Activated naive CD8-positive, alpha-beta T cell treated with anti-CD3 and anti-CD28 coated beads, Interleukin-2, amount 10 ng/mL, durations not matched to agents 7 days and 5 days (primary cell): ENCODE data around the gene RIPK1. TPM values are rescaled to one million over a fixed set of nuclear protein-coding genes. Genes with fewer than 3 reads are reported as not detected.
"Not testable (repeated sequence)": the region's sequence is repeated elsewhere in the genome, so short reads cannot be mapped to it uniquely, and the experiment has no call there.

Experiments used
- ATAC-seq: fragments of 150-1000 bp; cut with Tn5 transposase; one replicate; pipeline ENCODE4 v1.10.0; 2021; ENCODE audit warnings: low read depth, moderate library complexity
- POLR2A ChIA-PET: fragments of 350-600 bp; sonication (Branson Sonifier 250); formaldehyde crosslinking; loops from one replicate; lab custom pipeline; 2021; ENCODE audit warnings: antibody characterized with exemption; lab: Charles Lee
- DNase-seq: peaks from one replicate; pipeline ENCODE4 v3.0.0; 2021
- H3K27ac Mint-ChIP-seq: one replicate; pipeline ENCODE4 v1.8.0; 2022; ENCODE audit warnings: mild to moderate bottlenecking, mixed read lengths
- H3K27me3 Mint-ChIP-seq: one replicate; pipeline ENCODE4 v1.8.0; 2022; ENCODE audit warnings: mild to moderate bottlenecking, moderate library complexity, mixed read lengths
- H3K36me3 Mint-ChIP-seq: one replicate; pipeline ENCODE4 v1.8.0; 2021; ENCODE audit warnings: mild to moderate bottlenecking, mixed read lengths
- H3K4me1 Mint-ChIP-seq: one replicate; pipeline ENCODE4 v1.8.0; 2021; ENCODE audit warnings: mixed read lengths
- H3K4me3 Mint-ChIP-seq: one replicate; pipeline ENCODE4 v1.8.0; 2022; ENCODE audit warnings: mild to moderate bottlenecking, moderate library complexity, mixed read lengths
- H3K9me3 Mint-ChIP-seq: one replicate; pipeline ENCODE4 v1.8.0; 2021; ENCODE audit warnings: mixed read lengths
- total RNA-seq, 2 experiments: library from RNA; stranded (reverse); gene quantifications; one replicate each; pipeline ENCODE4 v1.2.3, GENCODE V29; 2021

The RIPK1 gene
- total RNA-seq = 10 to 100 TPM; 31.9 to 32.6 TPM

DNA sequence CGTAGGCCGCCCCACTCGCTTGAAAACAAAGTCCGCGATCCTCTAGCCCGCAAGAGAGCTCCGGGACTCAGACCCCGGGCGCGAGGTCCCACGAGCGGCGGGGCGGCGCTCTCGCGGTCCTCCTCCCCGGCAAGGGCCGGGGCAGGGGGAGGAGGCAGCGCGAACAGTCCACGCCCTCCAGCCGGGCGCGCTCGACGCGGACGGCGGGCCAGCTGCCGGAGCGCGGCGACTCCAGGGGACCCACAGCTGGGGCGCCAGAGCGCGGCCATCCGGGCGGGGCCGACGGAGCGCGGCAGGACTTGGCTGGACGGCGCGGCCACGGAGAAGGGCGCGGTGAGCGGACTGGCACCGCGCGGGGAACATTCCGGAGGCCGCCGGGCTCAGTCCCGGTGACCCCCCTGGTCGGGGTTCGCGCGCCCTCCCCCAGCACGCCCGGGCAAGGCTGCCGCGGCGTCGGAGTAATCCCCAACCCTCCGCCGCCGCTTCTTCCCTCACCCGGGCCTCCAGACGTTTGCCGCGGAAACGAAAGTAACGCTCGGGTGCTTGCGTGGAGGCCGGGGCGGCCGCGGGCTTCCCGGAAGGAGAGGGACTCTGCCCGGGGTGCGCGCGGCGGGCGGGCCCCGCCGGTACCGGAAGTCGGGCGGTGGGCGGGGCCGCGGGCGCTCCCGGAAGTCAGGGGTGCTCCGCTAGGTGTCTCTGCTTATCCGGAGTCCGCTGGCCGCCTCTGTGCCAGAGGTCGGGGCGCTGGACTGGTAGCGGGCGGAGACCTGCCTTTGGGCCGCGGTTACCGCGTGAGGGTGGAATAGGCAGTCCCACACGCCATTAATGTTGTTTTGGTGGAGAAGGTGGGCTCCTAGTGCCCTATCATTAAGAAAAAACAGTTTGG, at the start of gene RIPK1:
TSS of gene RIPK1 (plus strand) at position 166 of the 886 bp plus-strand sequence. CDS start 8,330 bp downstream, outside the sequence.
- Mint-ChIP-seq H3K36me3 (peaks cover 4% of the 10 kb centered on the region), H3K9me3 (no peaks in the 10 kb centered on the region), H3K27me3 (no peaks in the 10 kb centered on the region), H3K4me1 (peaks cover 44% of the 10 kb centered on the region), H3K4me3 (peak within 1 kb of the TSS; percentile 95), H3K27ac (peak within 1 kb of the TSS; percentile 96)
- ATAC-seq (peak; percentile 80), DNase-seq (peak; percentile 99)
- POLR2A ChIA-PET = interaction anchor here (0.7 to 3.6 kb wide), 15 partner anchors 9 to 675 kb away, joined by 3 to 37 read pairs (median 4); partner anchors contain the start of genes BPHL, NQO2, SERPINB6 and WRNIP1

DNA sequence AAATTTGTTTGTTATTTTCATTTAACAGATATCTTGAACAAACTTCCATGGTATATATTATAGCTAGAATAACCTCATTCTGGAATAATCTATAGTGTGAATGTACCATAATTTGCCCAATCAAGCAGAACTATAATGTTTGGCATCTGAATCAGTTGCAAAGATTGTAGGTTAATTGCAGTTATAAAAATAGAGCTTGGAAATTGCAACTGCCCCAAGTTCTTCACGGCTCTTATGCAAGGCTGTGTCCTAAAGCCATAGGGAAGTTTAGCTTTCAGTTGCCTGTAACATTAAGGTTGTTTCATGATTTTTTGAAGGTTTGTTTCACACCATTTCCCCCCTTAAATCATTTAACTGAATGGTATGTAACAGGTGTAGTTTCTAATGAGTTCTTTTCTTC, 49.2 kb upstream of the RIPK1 start:
- no peaks in the 10 kb centered on the region for H3K9me3 Mint-ChIP-seq
- DNase-seq (no peak), ATAC-seq (no peak)
- no peaks in the 10 kb centered on the region for H3K27me3 Mint-ChIP-seq
- no peak overlapping the region for H3K27ac Mint-ChIP-seq
- H3K4me1 Mint-ChIP-seq = peaks cover 23% of the 10 kb centered on the region
- POLR2A ChIA-PET = interaction anchor here (0.9 kb wide), 1 partner anchor 18 kb away, joined by 3 read pairs; no protein-coding TSS in a partner anchor
- peaks cover 38% of the 10 kb centered on the region for H3K36me3 Mint-ChIP-seq
- no peak overlapping the region for H3K4me3 Mint-ChIP-seq

DNA sequence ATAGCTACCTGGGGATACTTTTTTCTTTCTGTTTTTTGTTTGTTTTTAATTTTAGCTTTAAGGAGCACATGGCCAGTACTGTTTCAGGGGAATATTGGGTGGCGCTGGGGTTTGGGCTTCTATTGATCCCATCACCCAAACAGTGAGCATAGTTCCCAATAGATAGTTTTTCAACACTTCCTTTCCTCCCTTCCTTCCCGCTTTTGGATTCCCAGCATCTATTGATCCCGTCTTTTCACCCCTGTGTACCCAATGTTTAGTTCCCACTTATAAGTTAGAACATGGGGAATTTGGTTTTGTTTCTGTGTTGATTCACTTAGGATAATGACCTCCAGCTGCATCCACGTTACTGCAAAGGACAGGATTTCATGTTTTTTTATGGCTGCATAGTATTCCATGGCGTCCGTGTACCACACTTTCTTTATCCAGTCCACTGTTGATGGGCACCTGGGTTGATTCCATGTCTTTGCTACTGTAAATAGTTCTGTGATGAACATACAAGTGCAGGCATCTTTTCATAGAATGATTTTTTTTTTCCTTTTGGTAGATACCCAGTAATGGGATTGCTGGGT, 48.5 kb upstream of the RIPK1 start:
- POLR2A ChIA-PET = interaction anchor here (0.9 to 1.7 kb wide), 2 partner anchors 19 to 44 kb away, joined by 3 to 6 read pairs; no protein-coding TSS in a partner anchor
- Mint-ChIP-seq H3K4me3 (no peak overlapping the region), H3K9me3 (no peaks in the 10 kb centered on the region), H3K36me3 (peaks cover 34% of the 10 kb centered on the region), H3K27me3 (no peaks in the 10 kb centered on the region), H3K27ac (no peak overlapping the region), H3K4me1 (peaks cover 25% of the 10 kb centered on the region)
- no peak for ATAC-seq
- no peak for DNase-seq

DNA sequence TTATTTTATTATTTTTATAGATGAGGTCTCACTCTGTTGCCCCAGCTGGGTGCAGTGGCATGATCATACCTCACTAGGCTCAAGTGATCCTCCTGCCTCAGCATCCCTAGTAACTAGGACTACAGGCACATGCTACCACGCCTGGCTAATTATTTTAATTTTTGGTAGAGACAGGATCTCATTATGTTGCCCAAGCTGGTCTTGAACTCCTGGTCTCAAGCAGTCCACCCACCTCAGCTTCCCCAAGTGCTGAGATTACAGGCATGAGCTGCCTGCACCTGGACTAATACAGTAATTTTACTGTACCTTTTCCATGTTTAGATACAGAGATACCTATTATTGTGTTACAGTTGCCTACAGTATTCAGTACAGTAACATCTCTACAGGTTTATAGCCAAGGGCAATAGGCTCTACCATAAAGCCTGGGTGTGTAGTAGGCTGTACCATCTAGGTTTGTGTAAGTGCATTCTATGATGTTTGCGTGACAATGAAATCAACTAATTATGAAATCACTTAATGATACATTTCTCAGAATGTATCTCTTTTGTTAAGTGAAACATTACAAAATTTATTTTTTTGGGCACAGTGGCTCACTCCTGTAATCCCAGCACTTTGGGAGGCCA, 47.2 kb upstream of the RIPK1 start:
- DNase-seq, ATAC-seq, H3K9me3 Mint-ChIP-seq, H3K27me3 Mint-ChIP-seq, H3K27ac Mint-ChIP-seq, H3K4me3 Mint-ChIP-seq: not testable (repeated sequence)
- POLR2A ChIA-PET = interaction anchor here (1.3 to 1.7 kb wide), 2 partner anchors 22 to 43 kb away, joined by 4 to 6 read pairs; partner anchors contain the start of gene NQO2
- peaks cover 34% of the 10 kb centered on the region for H3K36me3 Mint-ChIP-seq
- H3K4me1 Mint-ChIP-seq = peaks cover 31% of the 10 kb centered on the region

DNA sequence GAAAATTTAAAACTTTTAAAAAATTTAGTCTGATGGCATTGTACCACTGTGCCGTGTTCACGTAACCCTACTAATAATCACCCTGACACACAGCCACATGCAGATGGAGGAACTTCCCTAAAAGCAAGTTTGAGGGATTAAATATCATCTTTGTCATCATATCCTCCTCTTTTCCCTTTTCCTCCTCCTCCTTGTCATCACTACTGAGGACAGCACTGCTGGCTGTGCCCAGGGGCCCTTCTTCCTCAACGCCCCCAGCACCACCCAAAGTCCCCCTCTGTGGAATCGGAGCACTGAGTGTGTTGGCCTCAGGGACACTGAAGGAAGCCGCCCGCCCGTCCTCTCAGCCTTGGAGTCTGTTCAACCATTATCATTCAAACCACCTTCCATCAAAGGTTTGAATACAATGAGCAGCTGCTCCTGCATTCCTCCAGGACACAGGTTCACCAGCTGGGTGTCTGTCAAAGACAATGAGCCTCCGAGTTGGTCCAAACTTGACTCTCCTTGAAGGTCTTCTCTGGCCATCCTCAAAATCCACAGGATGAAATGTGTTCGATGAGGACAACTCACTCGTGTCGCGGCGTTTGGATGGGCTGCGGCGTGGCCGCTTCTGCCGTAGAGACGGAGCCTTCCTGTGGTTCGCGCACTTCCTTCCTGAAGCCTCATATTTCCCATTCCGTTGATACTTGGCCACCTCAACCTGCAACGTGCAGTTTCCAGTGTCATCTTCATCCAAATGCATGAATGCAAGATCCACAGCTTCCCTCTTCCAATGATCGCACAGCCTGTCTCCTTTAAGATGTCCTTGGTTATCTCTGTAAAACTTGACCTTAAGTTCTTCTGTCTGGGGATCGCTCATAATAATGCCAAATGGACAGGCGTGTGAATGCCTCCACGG, 45.3 kb upstream of the RIPK1 start:
- Mint-ChIP-seq H3K27ac (peak overlapping the region; percentile 92), H3K27me3 (no peaks in the 10 kb centered on the region), H3K36me3 (peaks cover 23% of the 10 kb centered on the region), H3K9me3 (no peaks in the 10 kb centered on the region), H3K4me1 (peaks cover 42% of the 10 kb centered on the region), H3K4me3 (peak overlapping the region; percentile 90)
- POLR2A ChIA-PET = interaction anchor here (0.9 to 2.4 kb wide), 10 partner anchors 9 to 995 kb away, joined by 3 to 20 read pairs (median 4); partner anchors contain the start of genes NQO2 and RIPK1
- peak; percentile 10 for ATAC-seq
- peak; percentile 55 for DNase-seq

DNA sequence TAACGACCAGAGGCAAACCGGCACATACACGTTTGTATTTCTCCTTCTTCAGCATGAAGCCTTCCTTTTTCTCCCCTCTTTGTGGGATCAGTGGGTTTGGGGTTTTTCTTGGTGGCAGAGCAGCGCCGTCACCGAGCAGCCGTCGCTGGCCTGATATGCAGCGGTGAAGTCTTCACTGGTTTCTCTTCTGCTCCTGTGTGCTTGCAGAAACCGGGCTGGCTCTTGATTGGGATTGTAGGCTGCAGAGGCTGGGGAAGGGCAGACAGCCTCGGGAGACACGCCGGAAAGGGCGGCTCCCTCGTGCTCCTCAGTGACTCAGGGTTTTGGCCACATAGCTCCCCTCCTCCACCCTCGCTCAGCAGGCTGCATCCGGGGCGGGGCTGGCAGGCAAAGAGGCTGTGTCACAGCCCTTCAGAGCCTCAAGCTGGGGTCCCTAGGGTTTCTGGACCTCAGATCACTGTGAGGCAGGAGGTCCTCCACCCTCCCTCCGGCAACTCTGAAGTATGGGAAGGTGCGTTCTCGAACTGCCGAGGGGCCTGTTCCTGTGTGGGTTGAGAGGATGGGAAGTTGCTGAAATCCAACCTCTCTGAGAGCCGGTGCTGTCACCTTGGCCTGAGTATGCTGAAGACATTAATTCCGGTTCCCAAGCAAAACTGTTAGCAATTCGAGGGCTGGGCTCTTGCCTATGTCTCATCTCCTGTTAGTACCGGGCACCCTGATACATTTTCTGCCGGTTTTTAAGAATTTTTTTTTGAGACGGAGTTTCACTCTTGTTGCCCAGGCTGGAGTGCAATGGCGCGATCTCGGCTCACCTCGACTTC, 44.4 kb upstream of the RIPK1 start:
- peak; percentile 85 for ATAC-seq
- Mint-ChIP-seq H3K27ac (peak overlapping the region; percentile 92), H3K4me1 (peaks cover 40% of the 10 kb centered on the region), H3K4me3 (peak overlapping the region; percentile 90), H3K9me3 (no peaks in the 10 kb centered on the region), H3K36me3 (peaks cover 22% of the 10 kb centered on the region), H3K27me3 (peaks cover under 1% of the 10 kb centered on the region)
- peak; percentile 88 for DNase-seq
- POLR2A ChIA-PET = interaction anchor here (0.9 to 2.4 kb wide), 10 partner anchors 8 to 994 kb away, joined by 3 to 20 read pairs (median 4); partner anchors contain the start of genes NQO2 and RIPK1

DNA sequence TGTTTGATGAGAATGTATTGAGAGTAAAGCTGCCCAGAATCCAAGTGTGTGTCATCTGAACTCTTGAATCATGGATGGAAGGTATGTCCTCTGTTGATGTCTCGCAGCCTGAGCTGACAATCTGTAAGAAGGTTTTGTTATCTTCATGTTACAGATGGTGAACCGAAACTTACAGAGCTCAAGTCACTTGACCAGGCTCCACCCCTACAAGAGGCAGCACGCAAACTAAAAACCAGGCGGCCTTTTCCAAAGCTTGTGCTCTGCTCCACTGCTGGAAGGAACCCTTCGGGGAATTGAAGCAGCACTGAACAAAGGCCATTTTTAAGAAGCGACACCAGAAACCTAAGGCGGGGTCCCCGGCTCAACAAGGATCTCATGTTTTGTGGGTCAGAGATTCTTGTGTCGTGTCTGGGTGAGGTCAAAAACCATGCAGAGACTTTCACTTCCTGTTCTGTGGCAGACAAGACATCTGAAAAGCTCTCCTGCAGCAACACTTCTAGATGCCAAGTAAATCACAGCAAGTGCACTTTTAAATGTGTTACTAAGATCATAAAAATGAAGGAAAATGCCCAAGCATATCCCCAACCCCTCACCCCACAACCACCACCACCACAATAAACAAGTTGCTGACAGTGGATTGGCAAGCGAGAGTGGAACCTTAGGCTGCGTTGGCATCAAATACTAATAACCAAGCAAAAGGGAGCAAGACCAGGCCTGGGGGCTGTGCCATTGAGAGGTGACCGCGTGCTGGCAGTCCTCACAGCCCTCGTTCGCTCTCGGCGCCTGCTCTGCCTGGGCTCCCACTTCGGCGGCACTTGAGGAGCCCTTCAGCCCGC, 41.3 kb upstream of the RIPK1 start:
- peak; percentile 11 for ATAC-seq
- peaks cover 39% of the 10 kb centered on the region for H3K4me1 Mint-ChIP-seq
- peak; percentile 50 for DNase-seq
- H3K9me3 Mint-ChIP-seq = no peaks in the 10 kb centered on the region
- H3K4me3 Mint-ChIP-seq = peak overlapping the region; percentile 75
- POLR2A ChIA-PET = interaction anchor here (1.0 to 2.7 kb wide), 8 partner anchors 8 to 41 kb away, joined by 3 to 19 read pairs (median 8); partner anchors contain the start of genes NQO2 and RIPK1
- peaks cover 13% of the 10 kb centered on the region for H3K27me3 Mint-ChIP-seq
- H3K27ac Mint-ChIP-seq = peak overlapping the region; percentile 88
- H3K36me3 Mint-ChIP-seq = peaks cover 7% of the 10 kb centered on the region

DNA sequence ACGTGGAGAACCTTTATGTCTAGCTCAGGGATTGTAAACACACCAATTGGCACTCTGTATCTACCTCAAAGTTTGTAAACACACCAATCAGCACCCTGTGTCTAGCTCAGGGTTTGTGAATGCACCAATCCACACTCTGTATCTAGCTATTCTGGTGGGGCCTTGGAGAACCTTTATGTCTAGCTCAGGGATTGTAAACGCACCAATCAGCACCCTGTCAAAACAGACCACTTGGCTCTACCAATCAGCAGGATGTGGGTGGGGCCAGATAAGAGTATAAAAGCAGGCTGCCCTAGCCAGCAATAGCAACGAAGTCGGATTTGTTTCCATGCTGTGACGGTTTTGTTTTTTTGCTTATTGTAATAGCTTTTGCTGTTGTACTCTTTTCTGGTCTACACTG, 40.1 kb upstream of the RIPK1 start:
- H3K27me3 Mint-ChIP-seq = peaks cover 19% of the 10 kb centered on the region
- ATAC-seq, DNase-seq, H3K4me3 Mint-ChIP-seq, POLR2A ChIA-PET, H3K27ac Mint-ChIP-seq, H3K36me3 Mint-ChIP-seq, H3K9me3 Mint-ChIP-seq: not testable (repeated sequence)
- H3K4me1 Mint-ChIP-seq = peaks cover 31% of the 10 kb centered on the region

DNA sequence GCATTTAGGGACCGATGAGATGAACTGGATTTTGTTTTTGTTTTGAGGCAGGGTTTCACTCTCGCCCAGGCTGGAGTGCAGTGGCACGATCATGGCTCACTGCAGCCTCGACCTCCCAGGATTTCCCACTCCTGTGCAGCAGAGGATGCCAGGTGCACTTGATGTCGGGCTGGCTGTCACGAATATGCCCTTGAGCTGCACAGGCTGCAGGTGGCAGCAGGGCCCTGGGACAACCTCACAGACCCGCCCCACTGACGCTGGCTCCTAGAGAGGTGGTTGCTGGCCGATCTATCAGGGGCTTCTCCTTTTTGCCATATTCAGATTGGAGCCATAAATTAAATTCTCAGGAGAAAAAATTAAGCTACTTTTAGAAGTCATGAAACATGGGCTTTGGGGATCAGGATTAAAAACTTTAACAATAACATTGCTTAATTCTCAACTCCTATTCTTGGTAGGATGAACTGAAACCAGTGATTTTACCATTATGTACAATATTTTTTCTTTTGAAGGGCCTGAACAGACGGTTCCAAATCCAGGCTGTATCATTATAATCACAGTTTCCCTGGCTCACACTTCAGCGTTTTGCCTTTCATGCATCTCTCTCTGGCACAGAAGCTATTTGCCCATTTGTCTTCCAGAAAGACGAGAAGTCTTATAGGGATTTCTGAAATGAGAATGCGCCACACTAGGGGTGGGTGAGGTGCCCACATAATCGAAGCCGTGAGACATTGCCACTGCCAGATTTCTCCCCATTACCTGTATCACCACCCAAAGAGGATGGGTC, 36.2 kb upstream of the RIPK1 start:
- peak; percentile 66 for ATAC-seq
- DNase-seq = no peak
- no peak overlapping the region for H3K27ac Mint-ChIP-seq

DNA sequence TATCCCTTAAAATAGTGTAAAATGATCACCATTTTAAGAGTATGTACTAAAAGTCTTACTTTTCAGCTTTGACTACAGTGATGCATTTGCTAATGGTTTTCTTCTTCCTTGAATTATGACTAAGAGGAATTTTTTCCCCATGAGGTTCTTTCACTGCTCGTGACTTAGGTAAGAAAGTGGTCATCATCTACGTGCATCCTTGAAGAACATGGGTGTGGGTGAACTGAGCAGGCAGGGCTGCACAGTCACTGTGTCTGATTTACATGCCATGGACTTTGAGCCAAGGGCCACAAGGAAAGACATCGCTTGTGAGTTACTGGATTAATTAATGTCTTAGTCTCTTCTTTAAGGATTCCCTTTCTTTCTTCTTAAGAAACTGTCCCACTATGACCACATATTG, 35.3 kb upstream of the RIPK1 start:
- POLR2A ChIA-PET = no interaction called here
- Mint-ChIP-seq H3K27me3 (peaks cover 34% of the 10 kb centered on the region), H3K4me3 (no peak overlapping the region)

More for the DNA sequence above, 36.2 kb upstream of the RIPK1 start:
- POLR2A ChIA-PET = interaction anchor here (1.2 kb wide), 1 partner anchor 8 kb away, joined by 3 read pairs; no protein-coding TSS in a partner anchor
- Mint-ChIP-seq H3K4me1 (peaks cover 4% of the 10 kb centered on the region), H3K36me3 (no peaks in the 10 kb centered on the region), H3K27me3 (peaks cover 26% of the 10 kb centered on the region), H3K4me3 (no peak overlapping the region), H3K9me3 (peaks cover 3% of the 10 kb centered on the region)

More for the DNA sequence above, 35.3 kb upstream of the RIPK1 start:
- H3K27ac Mint-ChIP-seq = no peak overlapping the region
- H3K36me3 Mint-ChIP-seq = no peaks in the 10 kb centered on the region
- no peak for DNase-seq
- peaks cover 3% of the 10 kb centered on the region for H3K9me3 Mint-ChIP-seq
- ATAC-seq = no peak
- peaks cover 1% of the 10 kb centered on the region for H3K4me1 Mint-ChIP-seq
